Measurements from ENCODE around the gene UFC1.

Gene UFC1

GRCh38 chr1:161137881-161138280 is 15.9 kb upstream of the UFC1 start:
- DNase-seq = no peak

- DNase-seq = no peak
Measured at GRCh38 chr1:161138431-161138830, 15.3 kb upstream of the UFC1 start.

- peak; percentile 49 for DNase-seq
Measured at GRCh38 chr1:161139766-161140165, 14.0 kb upstream of the UFC1 start.

- DNase-seq = no peak
Measured at GRCh38 chr1:161140755-161141400, 12.9 kb upstream of the UFC1 start.

GRCh38 chr1:161145832-161146231 is 7.9 kb upstream of the UFC1 start:
- DNase-seq = no peak

- DNase-seq = no peak
Measured at GRCh38 chr1:161153176-161153575, 602 bp upstream of the UFC1 start.

GRCh38 chr1:161157867-161158266 is 4.1 kb downstream of the UFC1 start:
- DNase-seq = no peak

GRCh38 chr1:161158316-161159010 is 4.7 kb downstream of the UFC1 start:
- DNase-seq = no peak

- DNase-seq = peak; percentile 88
Measured at GRCh38 chr1:161159087-161159912, 5.5 kb downstream of the UFC1 start, which contains the start of gene USP21. Gene USP21, plus strand, starts transcription at chr1:161159500. Its CDS starts 1,141 bp downstream, at chr1:161160641.

GRCh38 chr1:161159913-161160243 is 6.1 kb downstream of the UFC1 start:
- DNase-seq = no peak

- DNase-seq = no peak
Measured at GRCh38 chr1:161160671-161161145, 6.9 kb downstream of the UFC1 start.

GRCh38 chr1:161161652-161162051 is 7.9 kb downstream of the UFC1 start:
- DNase-seq = no peak

GRCh38 chr1:161162052-161162451 is 8.3 kb downstream of the UFC1 start:
- no peak for DNase-seq

- no peak for DNase-seq
Measured at GRCh38 chr1:161162806-161163205, 9.0 kb downstream of the UFC1 start.

GRCh38 chr1:161163793-161164192 is 10.0 kb downstream of the UFC1 start:
- no peak for DNase-seq

GRCh38 chr1:161164901-161165610 is 11.3 kb downstream of the UFC1 start:
- DNase-seq = no peak

GRCh38 chr1:161165742-161166668 is 12.2 kb downstream of the UFC1 start, which contains the start of gene PPOX:
Gene PPOX, plus strand, starts transcription at chr1:161166426. Its CDS starts 422 bp downstream, at chr1:161166848.
- peak; percentile 97 for DNase-seq

GRCh38 chr1:161166669-161167548 is 13.1 kb downstream of the UFC1 start:
- no peak for DNase-seq

GRCh38 chr1:161168906-161169305 is 15.1 kb downstream of the UFC1 start:
- no peak for DNase-seq

GRCh38 chr1:161171191-161171590 is 17.4 kb downstream of the UFC1 start:
- DNase-seq = no peak

All from fibroblast of skin of abdomen (primary cell).